ENCODE results near the gene SRPX.

SRPX gene, protein sequence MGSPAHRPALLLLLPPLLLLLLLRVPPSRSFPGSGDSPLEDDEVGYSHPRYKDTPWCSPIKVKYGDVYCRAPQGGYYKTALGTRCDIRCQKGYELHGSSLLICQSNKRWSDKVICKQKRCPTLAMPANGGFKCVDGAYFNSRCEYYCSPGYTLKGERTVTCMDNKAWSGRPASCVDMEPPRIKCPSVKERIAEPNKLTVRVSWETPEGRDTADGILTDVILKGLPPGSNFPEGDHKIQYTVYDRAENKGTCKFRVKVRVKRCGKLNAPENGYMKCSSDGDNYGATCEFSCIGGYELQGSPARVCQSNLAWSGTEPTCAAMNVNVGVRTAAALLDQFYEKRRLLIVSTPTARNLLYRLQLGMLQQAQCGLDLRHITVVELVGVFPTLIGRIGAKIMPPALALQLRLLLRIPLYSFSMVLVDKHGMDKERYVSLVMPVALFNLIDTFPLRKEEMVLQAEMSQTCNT

DNA sequence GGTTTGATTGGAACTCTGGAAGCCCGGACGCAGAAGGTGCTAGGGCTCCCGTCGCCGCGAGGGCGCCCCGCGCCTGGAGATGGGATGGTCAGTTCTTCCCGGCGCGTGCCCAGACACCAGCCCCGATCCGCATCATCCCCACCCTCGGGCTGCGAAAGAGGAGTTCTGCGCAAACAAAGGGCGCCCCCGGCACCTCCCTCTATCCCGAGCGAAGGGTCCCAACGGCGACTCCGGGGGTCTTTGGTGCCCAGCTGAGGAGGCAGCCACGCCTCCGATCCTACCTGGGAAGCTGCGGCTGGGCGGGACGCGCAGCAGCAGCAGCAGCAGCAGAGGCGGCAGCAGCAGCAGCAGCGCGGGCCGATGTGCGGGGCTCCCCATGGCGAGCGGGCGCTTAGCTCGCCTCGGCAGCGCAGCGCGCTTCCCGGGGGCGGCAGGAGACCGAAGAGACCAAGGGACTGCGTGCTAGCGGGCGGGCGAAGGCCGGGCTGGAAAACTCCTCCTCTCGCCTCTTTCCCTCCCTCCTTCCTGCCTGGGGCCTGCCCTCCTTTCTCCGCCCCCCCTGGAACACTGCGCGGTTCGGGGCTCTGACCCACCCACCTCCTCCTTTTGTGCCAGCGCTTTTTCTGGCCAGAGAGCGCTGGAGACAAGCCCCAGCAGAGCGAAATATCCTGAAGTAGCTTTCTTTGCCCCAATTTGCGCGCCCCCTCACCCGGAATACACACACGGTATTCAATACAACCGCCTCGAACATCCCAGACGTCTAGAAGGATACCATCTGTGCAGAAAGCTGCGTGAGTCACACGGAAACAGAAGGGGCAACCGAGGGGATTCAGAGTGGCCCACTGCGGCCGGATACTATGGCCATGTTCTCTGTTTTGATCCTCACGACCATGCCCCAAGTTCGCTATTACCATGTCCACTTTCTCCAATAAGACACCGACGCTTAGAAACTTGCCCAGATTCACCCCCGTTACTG is at the start of gene SRPX:
Gene SRPX (minus strand): TSS at position 457 of the 976 bp plus-strand sequence. CDS start 79 bp downstream, at position 378.
- no peak for DNase-seq (ENCODE audit: low read depth in 1 of 2, low spot score in 1 of 2)

- DNase-seq (ENCODE audit: low read depth in 1 of 2, low spot score in 1 of 2), result no peak
Measured at GRCh38 chrX:38268011-38268410, 47.3 kb upstream of the SRPX start.

DNA sequence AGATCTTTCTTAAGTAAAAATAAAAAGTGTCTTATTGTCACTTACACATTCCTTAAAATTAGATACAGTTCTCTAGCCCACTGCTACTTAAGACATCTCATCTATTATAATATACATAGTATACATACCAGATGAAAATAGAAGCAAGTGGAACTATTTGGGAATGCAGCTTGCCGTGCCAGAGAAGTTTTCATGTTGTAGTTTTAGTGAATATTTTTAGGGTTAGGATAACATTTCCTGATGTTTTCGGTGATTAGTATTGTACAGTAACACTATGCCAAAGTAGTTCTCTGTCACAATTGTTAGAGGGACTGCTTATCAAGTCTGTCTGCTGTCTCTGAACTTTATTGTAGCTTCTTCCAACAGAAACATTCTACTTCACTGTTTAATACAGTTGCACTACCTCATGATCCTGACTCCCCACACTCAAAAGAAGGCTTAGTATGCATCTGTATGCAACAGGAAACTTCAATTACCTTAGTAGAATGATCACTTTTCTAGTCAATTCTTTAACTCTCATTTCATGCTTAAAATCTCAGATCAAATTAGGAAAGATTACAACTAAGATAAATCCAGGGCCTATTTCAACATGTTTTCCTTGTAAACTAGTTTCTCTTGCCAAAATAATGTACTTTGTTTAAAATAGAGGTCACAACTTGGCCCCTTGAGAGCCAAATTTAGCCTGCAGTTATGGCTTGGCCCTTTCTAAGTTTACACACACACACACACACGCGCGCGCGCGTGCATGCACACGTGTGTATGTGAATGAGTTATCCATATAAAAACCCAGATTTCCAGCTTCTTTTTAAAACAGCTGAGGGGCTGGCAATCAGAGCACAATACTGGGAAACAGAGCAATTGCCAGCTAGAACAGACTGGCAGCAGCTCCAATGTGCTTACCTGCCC is 42.3 kb upstream of the SRPX start:
- no peak for DNase-seq (ENCODE audit: low read depth in 1 of 2, low spot score in 1 of 2)

- DNase-seq (ENCODE audit: low read depth in 1 of 2, low spot score in 1 of 2), result no peak
Measured at GRCh38 chrX:38260231-38260630, 39.6 kb upstream of the SRPX start.

DNA sequence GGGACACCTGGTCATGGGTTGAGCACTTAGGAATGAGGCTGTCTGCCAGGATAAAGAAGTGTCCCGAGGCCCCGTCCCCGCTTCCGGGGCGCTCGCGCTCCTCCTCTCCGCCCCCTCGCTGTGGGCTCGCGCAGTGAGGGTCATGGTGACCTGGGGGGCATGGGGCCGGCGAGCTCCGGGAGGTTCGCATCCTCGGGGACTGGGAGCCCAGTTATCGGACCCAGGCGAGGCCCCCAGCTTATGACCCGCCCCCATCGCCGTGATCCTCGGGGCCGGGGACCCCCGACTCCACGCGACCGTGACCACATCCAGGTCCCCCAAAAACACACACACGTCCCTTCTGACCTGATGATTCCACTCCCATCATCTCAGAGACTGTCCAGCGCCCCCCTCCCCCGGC is 35.3 kb upstream of the SRPX start:
- no peak for DNase-seq (ENCODE audit: low read depth in 1 of 2, low spot score in 1 of 2)

DNA sequence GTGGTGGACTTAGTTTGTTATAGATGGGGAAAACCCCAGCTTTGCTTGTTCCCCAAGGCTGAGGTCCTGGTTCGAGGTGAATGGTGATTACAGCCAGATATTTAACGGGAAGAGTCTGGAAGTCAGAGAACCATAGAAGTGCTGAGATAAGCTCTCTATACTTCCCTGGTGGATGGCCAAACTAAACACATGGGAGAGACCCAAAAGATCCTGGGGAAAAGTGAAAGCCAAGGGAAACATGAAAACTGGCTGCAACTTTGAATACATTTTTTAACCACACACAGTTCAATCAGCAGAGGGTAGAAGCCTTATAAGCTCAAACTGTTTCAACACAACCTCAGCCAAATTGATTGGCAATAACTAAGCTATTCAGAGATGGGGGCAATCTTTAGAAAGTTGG is 29.3 kb upstream of the SRPX start:
- no peak for DNase-seq (ENCODE audit: low read depth in 1 of 2, low spot score in 1 of 2)

DNA sequence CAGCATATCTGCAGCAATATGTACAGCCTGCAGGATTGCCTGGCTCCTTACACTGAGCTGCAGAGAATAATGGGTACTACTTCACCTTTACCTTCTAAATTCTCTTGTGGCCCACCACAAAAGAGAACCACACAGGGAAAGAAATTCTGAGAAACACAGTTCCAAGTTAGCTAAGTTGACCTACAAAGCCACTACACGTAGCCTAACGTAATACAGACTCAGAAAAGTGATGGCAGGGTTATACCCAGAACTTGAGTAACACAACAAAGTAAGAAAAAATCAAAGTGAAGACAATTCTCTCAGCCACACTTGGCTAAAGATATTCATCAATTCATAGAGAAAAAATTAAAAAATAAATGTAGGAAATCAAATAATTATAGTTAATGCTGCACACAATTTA is 26.4 kb upstream of the SRPX start:
- no peak for DNase-seq (ENCODE audit: low read depth in 1 of 2, low spot score in 1 of 2)

GRCh38 chrX:38240541-38240940 is 19.9 kb upstream of the SRPX start:
- DNase-seq (ENCODE audit: low read depth in 1 of 2, low spot score in 1 of 2), result no peak

GRCh38 chrX:38236901-38237615 is 16.4 kb upstream of the SRPX start:
- no peak for DNase-seq (ENCODE audit: low read depth in 1 of 2, low spot score in 1 of 2)

- no peak for DNase-seq (ENCODE audit: low read depth in 1 of 2, low spot score in 1 of 2)
Measured at GRCh38 chrX:38233891-38234667, 13.4 kb upstream of the SRPX start.

- no peak for DNase-seq (ENCODE audit: low read depth in 1 of 2, low spot score in 1 of 2)
Measured at GRCh38 chrX:38232079-38232686, 11.5 kb upstream of the SRPX start.

DNA sequence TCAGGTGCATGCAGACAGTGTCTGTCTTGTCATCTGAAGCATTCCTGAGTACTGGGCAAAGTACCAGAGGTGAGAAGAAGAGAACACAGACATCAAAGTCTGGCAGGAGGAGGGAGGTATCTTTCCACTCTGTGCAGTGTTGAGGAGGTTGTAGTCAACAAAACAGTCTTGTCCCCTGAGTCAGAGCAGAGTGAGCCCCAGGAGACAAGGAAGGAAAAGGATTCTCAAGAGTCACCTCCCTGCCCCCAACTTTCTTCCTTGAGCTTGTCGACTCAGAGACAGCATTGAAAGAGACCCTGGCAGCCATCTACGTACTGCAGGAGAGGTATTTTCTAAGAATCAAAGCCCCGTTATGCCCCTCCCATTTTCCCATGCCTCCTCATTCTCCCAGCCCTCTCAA is 4.4 kb upstream of the SRPX start:
- no peak for DNase-seq (ENCODE audit: low read depth in 1 of 2, low spot score in 1 of 2)

DNA sequence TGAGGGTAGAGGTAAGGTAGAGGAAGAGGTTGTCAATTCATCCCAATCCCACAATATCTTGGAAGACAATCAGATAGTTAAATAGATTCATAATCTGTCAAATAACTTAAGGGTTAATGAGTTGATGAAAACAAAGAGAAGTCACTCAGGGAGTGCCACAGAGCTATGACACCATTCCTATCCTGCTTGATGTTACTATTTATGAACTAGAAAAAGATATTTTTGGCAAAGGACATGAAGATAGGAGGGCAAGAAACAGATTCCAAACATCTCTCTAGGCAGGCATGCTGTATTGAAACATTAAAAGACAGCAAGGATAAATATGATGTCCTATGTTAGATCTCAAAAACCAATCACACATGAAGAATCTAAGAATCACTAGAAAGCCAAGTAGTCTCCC is 3.5 kb upstream of the SRPX start:
- no peak for DNase-seq (ENCODE audit: low read depth in 1 of 2, low spot score in 1 of 2)

GRCh38 chrX:38221391-38221929 is 789 bp upstream of the SRPX start:
- no peak for DNase-seq (ENCODE audit: low read depth in 1 of 2, low spot score in 1 of 2)

DNA sequence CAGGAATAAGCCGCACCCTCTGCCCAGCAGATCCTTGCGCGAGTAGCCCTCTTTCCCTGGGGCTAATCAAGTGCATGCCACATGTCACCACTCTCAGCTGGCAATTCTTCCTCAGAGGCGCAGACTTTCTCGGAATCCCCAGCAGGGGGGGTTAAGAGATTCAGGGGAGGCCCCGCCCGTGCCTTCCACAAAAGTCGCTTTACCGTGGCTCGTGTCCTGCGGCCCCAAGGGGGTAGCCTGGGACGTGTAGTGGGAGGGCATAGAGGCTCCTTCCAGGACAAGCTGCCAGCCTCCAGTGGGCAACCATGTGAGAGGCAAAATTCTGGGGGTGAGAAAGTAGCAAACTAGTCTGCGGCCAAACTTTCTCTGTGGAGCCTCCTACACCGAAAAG is 652 bp downstream of the SRPX start:
- DNase-seq (ENCODE audit: low read depth in 1 of 2, low spot score in 1 of 2), result no peak

DNA sequence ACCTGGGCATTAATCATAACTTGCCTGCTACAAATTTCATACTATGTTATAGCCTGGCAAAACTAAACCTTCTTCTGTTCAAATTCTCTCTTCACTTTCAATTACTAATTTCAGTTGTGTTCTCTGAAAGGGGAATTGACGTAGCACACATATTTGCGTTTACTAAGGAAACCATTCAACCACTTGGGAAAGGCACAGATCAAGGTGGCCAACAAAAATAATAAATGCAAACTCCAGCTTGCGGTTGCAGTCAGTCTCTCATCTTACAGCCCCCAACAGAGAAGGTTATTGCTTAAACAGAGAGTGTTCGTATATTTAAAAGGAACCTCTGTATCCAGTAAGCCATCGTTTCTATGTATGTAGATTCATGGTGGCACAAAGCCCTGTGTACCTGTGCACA is 4.0 kb downstream of the SRPX start:
- DNase-seq (ENCODE audit: low read depth in 1 of 2, low spot score in 1 of 2), result no peak

GRCh38 chrX:38214551-38215531 is 5.8 kb downstream of the SRPX start:
- no peak for DNase-seq (ENCODE audit: low read depth in 1 of 2, low spot score in 1 of 2)

DNA sequence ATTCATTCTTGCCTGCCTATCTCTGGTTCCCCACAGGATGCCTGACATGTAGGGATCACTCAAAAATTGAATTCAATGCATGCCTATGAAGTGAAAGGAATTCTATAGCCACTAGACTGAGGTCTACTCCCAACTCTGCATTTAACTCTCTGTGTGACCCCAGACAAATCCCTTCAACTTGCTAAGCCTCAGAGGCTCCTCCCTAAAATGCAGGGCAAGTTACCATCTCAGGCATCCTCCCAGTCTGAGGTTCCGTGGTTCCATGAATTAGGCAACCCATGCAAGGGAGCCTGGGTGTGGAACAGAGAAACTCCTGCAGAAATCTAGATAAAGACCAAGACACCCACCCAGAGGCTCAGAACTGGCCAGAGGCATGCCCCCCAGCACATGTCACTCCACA is 6.6 kb downstream of the SRPX start:
- DNase-seq (ENCODE audit: low read depth in 1 of 2, low spot score in 1 of 2), result no peak
